Endothelial cell (in vitro differentiated cells): ENCODE measurements around the gene TRIP6. TPM values are rescaled to one million over a fixed set of nuclear protein-coding genes. Genes with fewer than 3 reads are reported as not detected.

Source experiments
- DNase-seq: peaks from one replicate; pipeline ENCODE4 v3.0.0; 2021; ENCODE audit warnings: low spot score
- H3K27ac Mint-ChIP-seq: one replicate; pipeline ENCODE4 v1.8.0; 2021; ENCODE audit warnings: mixed read lengths, inconsistent platforms; ENCODE audit not compliant: unreplicated experiment
- H3K27me3 Mint-ChIP-seq: one replicate; pipeline ENCODE4 v1.8.0; 2021; ENCODE audit warnings: mild to moderate bottlenecking, moderate library complexity, mixed read lengths, inconsistent platforms; ENCODE audit not compliant: unreplicated experiment
- H3K36me3 Mint-ChIP-seq: one replicate; pipeline ENCODE4 v1.8.0; 2021; ENCODE audit warnings: mild to moderate bottlenecking, low read depth, mixed read lengths, inconsistent platforms; ENCODE audit not compliant: unreplicated experiment
- H3K4me1 Mint-ChIP-seq: one replicate; pipeline ENCODE4 v1.8.0; 2021; ENCODE audit warnings: mild to moderate bottlenecking, mixed read lengths, inconsistent platforms; ENCODE audit not compliant: unreplicated experiment
- H3K4me3 Mint-ChIP-seq: one replicate; pipeline ENCODE4 v1.8.0; 2021; ENCODE audit warnings: mild to moderate bottlenecking, mixed read lengths, inconsistent platforms; ENCODE audit not compliant: unreplicated experiment
- H3K9me3 Mint-ChIP-seq: one replicate; pipeline ENCODE4 v1.8.0; 2021; ENCODE audit warnings: mixed read lengths, inconsistent platforms; ENCODE audit not compliant: unreplicated experiment
- CTCF ChIP-seq: fragments of 200-600 bp; sonication (generic); IDR thresholded peaks from one replicate; pipeline ENCODE4 v1.5.0; 2021; ENCODE audit warnings: antibody characterized with exemption; ENCODE audit not compliant: unreplicated experiment
- total RNA-seq: library from RNA; stranded (reverse); fragmentation: NEBNext Ultra II Directional; extraction: Animal tissue kit (Norgen Biotek cat#: 25700); gene quantifications from one replicate; pipeline ENCODE4 v1.2.1, GENCODE V29; 2021; ENCODE audit not compliant: unreplicated experiment

Gene TRIP6
- total RNA-seq, 1 donor from 2014 or later = 93.8 TPM

GRCh38 chr7:100892364-100893317 is 25.5 kb downstream of the TRIP6 start:
- DNase-seq = no peak
- peak overlapping the region; percentile 43 for H3K27ac Mint-ChIP-seq
- H3K27me3 Mint-ChIP-seq = peaks cover 28% of the 10 kb centered on the region
- H3K36me3 Mint-ChIP-seq = peaks cover 10% of the 10 kb centered on the region
- peaks cover 29% of the 10 kb centered on the region for H3K4me1 Mint-ChIP-seq
- peak overlapping the region; percentile 15 for H3K4me3 Mint-ChIP-seq
- no peaks in the 10 kb centered on the region for H3K9me3 Mint-ChIP-seq
- TF ChIP-seq CTCF = no peak

GRCh38 chr7:100893318-100893895 is 26.2 kb downstream of the TRIP6 start:
- H3K9me3 Mint-ChIP-seq = no peaks in the 10 kb centered on the region
- H3K27ac Mint-ChIP-seq = no peak overlapping the region
- no peak for TF ChIP-seq CTCF
- peaks cover 26% of the 10 kb centered on the region for H3K27me3 Mint-ChIP-seq
- H3K4me1 Mint-ChIP-seq = peaks cover 21% of the 10 kb centered on the region
- no peak overlapping the region for H3K4me3 Mint-ChIP-seq
- DNase-seq = no peak
- peaks cover 6% of the 10 kb centered on the region for H3K36me3 Mint-ChIP-seq

GRCh38 chr7:100893910-100894721 is 26.9 kb downstream of the TRIP6 start:
- Mint-ChIP-seq H3K9me3 (no peaks in the 10 kb centered on the region), H3K27ac (no peak overlapping the region), H3K4me1 (peaks cover 19% of the 10 kb centered on the region), H3K4me3 (no peak overlapping the region), H3K27me3 (peaks cover 23% of the 10 kb centered on the region), H3K36me3 (peaks cover 4% of the 10 kb centered on the region)
- no peak for TF ChIP-seq CTCF
- no peak for DNase-seq

GRCh38 chr7:100894860-100895700 is 27.9 kb downstream of the TRIP6 start:
- Mint-ChIP-seq H3K27me3 (peaks cover 23% of the 10 kb centered on the region), H3K27ac (no peak overlapping the region), H3K9me3 (no peaks in the 10 kb centered on the region), H3K4me1 (peaks cover 19% of the 10 kb centered on the region), H3K4me3 (no peak overlapping the region), H3K36me3 (peaks cover 4% of the 10 kb centered on the region)
- TF ChIP-seq CTCF = peak; percentile 78
- peak; percentile 81 for DNase-seq
